Measurements from ENCODE around the gene EZR. TPM values are rescaled to one million over a fixed set of nuclear protein-coding genes. Genes with fewer than 3 reads are reported as not detected.
A peak's percentile ranks its signal among the peaks of the same experiment; 100 is the strongest.

Gene EZR
- total and polyA plus RNA-seq, 9 of the 15 experiments (the other 6 are each of a cell fraction or from before 2014, with no cell fraction given), result 36.5 to 162 (median 104) TPM

DNA sequence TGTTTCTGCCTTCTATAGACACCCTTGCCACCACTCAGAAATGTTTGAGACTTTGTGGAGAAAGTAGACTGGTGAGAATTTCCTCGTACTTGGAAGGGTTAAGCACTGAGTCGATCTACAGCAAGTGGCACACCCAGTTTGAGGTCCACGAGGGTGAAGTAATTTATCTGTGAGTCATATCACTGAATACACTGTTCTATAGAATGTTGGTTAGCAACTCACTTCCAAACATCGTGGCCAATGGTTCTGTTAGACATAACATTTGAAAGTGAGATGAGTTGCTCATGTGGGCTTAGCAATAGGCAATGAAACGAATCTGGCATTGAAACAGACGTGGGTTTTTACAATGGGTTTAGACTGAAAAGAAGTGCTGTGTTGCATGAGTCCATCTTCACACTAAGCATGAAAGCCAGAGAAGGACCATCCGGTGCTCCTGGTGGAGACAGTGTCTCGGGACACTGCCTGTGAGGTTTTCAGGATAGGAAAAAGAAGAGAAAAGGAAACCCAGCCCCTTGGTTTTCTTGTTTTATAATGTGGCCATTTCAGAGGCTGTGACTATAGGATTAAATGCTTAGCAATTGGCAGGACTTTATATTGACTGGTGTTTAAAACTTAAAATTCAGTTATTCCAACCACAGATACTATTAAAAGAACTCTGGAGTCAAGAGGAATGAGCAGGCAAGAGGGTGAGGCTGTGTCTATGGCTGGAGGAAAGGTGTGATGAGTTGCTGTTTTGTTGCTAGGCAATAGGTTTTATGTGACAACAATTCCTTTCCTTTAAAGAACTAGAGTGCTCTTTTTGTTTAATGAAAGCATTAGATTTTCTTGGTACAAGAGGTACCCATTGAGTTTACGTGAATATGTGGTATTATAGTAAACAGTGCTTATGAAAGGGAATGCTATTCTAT is 31.0 kb upstream of the EZR start (continued):
- TF ChIP-seq, protein P1, sequence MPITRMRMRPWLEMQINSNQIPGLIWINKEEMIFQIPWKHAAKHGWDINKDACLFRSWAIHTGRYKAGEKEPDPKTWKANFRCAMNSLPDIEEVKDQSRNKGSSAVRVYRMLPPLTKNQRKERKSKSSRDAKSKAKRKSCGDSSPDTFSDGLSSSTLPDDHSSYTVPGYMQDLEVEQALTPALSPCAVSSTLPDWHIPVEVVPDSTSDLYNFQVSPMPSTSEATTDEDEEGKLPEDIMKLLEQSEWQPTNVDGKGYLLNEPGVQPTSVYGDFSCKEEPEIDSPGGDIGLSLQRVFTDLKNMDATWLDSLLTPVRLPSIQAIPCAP (CRISPR knock-in tag; IDR thresholded peaks at IDR 0.05; ENCODE audit: borderline replicate concordance), result no peak
- TF ChIP-seq ZNF699 (CRISPR knock-in tag; IDR thresholded peaks at IDR 0.05; ENCODE audit: insufficient replicate concordance) (no peak), TRIM28 (IDR thresholded peaks at IDR 0.05) (no peak), KAT7 (CRISPR knock-in tag; IDR thresholded peaks at IDR 0.05; ENCODE audit: borderline replicate concordance) (peak; percentile 48; the same call in 1 of the 2 replicates), BMI1 (IDR thresholded peaks at IDR 0.05; ENCODE audit: low read length) (no peak), GTF2A2 (tag; IDR thresholded peaks at IDR 0.05) (no peak), DPF2 (IDR thresholded peaks at IDR 0.05) (peak; percentile 95), ZNF239 (CRISPR knock-in tag; IDR thresholded peaks at IDR 0.05) (no peak), GTF2E2 (tag; IDR thresholded peaks at IDR 0.05) (0 out of 2 replicates have a peak, but pooled peaks have one; percentile 56), FOXJ2 (tag; IDR thresholded peaks at IDR 0.05) (peak; percentile 94), NFATC3 (IDR thresholded peaks at IDR 0.05) (no peak), ZKSCAN3 (CRISPR knock-in tag; IDR thresholded peaks at IDR 0.05) (no peak), PURB (CRISPR knock-in tag; IDR thresholded peaks at IDR 0.05; ENCODE audit: low read depth) (no peak), YY1 (IDR thresholded peaks at IDR 0.05; ENCODE audit: borderline replicate concordance in 1 of 3, control insufficient read depth in 1 of 3, extremely low read depth in 1 of 3, insufficient read depth in 3 of 3, insufficient read length in 1 of 3, insufficient replicate concordance in 2 of 3, low read depth in 1 of 3, low read length in 2 of 3) (no peak), ZEB2 (IDR thresholded peaks at IDR 0.05) (0 out of 2 replicates have a peak, but pooled peaks have one; percentile 28), FOXM1 (IDR thresholded peaks at IDR 0.05; ENCODE audit: low read depth) (no peak), FOXM1 (CRISPR knock-in tag; IDR thresholded peaks at IDR 0.05; ENCODE audit: low read depth) (no peak), ZNF764 (CRISPR knock-in tag; IDR thresholded peaks at IDR 0.05; ENCODE audit: low read depth) (no peak), RFX7 (CRISPR knock-in tag; IDR thresholded peaks at IDR 0.05) (no peak)
- TF ChIP-seq, protein P2, sequence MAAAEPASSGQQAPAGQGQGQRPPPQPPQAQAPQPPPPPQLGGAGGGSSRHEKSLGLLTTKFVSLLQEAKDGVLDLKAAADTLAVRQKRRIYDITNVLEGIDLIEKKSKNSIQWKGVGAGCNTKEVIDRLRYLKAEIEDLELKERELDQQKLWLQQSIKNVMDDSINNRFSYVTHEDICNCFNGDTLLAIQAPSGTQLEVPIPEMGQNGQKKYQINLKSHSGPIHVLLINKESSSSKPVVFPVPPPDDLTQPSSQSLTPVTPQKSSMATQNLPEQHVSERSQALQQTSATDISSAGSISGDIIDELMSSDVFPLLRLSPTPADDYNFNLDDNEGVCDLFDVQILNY (CRISPR knock-in tag; IDR thresholded peaks at IDR 0.05), result no peak
- TF ChIP-seq, protein P3, sequence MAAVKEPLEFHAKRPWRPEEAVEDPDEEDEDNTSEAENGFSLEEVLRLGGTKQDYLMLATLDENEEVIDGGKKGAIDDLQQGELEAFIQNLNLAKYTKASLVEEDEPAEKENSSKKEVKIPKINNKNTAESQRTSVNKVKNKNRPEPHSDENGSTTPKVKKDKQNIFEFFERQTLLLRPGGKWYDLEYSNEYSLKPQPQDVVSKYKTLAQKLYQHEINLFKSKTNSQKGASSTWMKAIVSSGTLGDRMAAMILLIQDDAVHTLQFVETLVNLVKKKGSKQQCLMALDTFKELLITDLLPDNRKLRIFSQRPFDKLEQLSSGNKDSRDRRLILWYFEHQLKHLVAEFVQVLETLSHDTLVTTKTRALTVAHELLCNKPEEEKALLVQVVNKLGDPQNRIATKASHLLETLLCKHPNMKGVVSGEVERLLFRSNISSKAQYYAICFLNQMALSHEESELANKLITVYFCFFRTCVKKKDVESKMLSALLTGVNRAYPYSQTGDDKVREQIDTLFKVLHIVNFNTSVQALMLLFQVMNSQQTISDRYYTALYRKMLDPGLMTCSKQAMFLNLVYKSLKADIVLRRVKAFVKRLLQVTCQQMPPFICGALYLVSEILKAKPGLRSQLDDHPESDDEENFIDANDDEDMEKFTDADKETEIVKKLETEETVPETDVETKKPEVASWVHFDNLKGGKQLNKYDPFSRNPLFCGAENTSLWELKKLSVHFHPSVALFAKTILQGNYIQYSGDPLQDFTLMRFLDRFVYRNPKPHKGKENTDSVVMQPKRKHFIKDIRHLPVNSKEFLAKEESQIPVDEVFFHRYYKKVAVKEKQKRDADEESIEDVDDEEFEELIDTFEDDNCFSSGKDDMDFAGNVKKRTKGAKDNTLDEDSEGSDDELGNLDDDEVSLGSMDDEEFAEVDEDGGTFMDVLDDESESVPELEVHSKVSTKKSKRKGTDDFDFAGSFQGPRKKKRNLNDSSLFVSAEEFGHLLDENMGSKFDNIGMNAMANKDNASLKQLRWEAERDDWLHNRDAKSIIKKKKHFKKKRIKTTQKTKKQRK (IDR thresholded peaks at IDR 0.05; ENCODE audit: borderline replicate concordance, low read depth, low read length), result no peak
- TF ChIP-seq, protein P4, sequence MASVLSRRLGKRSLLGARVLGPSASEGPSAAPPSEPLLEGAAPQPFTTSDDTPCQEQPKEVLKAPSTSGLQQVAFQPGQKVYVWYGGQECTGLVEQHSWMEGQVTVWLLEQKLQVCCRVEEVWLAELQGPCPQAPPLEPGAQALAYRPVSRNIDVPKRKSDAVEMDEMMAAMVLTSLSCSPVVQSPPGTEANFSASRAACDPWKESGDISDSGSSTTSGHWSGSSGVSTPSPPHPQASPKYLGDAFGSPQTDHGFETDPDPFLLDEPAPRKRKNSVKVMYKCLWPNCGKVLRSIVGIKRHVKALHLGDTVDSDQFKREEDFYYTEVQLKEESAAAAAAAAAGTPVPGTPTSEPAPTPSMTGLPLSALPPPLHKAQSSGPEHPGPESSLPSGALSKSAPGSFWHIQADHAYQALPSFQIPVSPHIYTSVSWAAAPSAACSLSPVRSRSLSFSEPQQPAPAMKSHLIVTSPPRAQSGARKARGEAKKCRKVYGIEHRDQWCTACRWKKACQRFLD (CRISPR knock-in tag; IDR thresholded peaks at IDR 0.05), result peak; percentile 42; the same call in 1 of the 2 replicates
